ENCODE results near the gene SS18L1.

SS18L1 gene

DNA sequence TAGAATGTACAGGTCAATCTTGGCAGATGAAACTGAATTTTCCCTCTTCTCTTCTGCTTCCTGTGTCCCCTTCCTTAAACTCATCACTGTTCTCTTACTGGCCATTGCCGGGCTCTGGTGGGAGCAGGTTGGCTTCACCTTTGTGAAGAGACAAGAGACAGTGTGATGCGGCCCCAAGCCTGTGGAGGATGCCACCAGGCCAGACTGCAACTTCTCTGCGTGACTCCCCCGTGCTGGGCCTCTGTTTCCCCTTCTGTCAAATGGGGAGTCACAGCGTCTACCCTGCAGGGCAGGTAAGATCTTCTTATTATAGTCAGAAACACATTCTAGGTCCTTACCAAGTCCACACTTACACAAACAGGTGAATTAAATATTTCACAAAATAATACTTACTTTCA is 23.2 kb upstream of the SS18L1 start:
- no peak for DNase-seq

DNA sequence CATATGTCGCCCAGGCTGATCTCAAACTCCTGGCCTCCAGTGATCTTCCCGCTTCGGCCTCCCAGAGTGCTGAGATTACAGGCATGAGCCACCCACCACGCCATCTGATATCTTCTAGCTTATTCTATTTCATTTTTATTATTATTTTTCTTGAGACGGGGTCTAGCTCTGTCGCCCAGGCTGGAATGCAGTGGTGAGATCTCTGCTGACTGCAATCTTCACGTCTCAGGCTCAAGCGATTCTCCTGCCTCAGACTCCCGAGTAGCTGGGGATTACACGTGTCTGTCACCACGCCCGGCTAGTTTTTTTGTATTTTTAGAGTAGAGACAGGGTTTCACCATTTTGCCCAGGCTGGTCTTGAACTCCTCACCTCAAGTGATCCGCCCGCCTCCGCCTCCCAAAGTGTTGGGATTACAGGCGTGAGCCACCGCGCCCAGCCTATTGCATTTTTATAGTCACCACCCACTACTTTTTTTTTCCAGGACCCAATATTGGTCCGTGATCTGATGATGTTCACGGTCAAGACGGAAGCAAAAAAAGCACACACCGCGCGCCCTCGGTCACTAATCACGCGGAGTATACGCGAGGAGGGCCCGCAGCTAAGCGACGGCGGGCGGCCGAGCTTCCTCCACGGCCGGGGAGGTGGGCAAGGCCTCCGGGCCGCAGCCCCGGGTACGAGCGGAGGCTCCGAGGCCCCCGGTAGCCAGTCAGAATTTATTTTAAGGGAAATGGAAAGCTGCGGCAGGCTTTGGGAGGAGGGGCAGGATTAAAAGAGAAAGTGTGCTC is 22.4 kb upstream of the SS18L1 start:
- no peak for DNase-seq

DNA sequence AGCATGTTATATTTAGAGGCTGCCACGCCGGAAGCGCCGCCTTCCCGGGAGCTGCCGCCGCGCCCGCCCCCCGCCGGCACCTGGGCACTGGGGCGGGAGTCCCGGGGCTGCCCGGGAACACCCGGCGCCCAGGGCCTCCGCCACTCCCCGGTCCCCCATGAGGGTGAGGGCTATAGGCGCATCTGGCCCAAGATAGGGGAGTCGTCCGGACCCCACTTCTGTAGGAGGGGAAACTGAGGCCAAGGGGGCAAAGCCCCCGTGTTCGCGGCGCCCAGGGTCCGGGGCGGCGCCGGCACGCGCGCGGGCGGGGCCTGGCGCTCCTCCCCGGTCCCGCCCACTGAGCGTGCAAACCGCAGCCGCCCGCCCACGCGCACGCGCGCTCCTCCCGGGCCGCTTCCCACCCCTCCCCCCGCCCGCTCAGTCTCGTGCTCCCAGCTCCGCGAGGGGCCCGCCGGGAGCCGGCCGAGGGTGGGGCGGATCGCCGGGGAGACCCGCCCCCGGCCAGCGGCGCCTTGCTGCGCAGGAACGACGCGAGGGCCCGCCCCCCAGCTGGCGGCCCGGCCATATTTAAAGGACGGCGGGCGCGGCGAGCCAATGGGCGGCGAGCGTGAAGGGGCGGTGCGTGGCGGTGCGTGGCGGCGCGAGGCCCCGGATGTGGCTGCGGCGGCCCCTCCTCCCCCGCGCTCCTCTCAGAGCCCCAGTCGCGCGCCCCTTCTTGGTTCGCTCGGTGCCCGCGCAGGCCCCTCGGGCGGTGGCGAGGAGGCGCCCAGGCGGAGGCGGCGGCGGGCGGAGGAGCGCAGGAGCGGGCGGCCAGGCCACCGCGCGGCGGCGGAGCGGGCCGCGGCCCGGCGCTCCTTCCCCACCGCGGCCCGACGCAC is 21.6 kb upstream of the SS18L1 start, which contains the start of gene LSM14B:
LSM14B (plus strand) TSS at position 700 of the 878 bp plus-strand sequence. CDS start 192 bp downstream, outside the sequence.
- peak; percentile 96 for DNase-seq

DNA sequence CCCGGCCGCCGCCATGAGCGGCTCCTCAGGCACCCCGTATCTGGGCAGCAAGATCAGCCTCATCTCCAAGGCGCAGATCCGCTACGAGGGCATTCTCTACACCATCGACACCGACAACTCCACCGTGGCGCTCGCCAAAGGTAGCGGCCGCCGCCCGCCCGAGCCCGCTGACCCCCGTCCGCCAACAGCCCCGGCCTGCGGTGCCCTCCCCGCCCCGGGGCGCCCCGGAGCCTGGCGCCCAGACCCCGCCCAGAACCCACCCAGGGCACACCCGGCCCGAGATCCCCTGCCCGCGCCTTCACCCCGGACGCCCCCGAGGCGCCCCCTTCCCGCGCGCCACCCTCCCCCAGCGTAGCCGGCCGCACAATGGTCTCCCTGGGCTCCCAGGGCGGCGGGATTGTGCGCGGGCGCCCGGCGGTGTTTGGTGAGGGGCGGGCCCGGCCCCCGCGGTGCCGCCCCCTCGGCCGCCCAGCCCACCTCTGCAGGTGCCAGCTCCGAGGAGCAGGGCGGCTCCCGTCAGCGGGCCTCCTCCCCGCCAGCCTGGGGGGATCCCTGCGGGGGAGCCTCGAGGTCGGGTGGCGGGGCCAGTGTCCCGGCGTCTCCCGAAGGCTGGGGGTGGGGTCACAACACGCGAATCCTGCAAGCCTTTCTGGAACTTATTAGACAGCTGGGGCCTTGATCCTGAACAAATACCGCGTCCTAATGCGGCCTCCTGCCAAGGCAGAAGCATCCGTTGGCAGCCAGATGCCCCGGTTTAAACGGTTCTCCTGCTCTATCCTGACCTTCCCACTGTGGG is 20.7 kb upstream of the SS18L1 start:
- peak; percentile 41 for DNase-seq

DNA sequence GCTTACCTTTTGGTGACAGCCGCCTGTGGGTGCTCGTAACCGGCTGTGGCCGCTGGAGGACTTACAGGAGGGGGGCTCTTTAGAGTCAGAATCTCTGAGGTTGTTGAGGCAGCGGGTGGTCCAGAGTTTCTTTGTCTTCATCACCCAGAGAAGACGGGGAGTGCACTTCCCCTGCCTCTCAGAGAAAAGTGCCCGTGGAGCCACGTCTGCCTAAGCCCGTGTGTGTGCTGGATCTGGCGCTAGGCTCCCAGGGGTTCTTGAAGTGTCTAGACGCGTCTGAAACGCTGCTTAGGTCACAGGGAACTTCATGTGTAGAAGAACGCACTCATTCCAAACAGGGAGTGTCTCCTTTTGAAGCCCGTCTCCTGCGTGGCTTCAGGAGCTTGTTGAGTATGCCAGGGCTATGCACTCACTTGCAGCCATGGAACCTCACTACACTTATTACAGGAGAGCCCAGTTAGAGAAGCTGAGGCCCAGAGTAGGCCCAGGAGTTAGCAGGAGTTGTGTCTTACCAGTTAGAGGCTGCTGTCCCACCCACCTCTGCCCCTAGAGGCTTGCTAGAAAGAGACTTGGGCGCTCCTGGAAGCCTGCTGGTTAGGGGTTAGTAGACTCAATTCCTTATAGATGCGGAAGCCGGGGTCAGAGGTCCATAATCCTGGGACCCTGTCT is 20.0 kb upstream of the SS18L1 start:
- DNase-seq, result no peak

GRCh38 chr20:62126141-62126540 is 17.4 kb upstream of the SS18L1 start:
- DNase-seq, result no peak

GRCh38 chr20:62127799-62128198 is 15.8 kb upstream of the SS18L1 start:
- DNase-seq, result no peak

DNA sequence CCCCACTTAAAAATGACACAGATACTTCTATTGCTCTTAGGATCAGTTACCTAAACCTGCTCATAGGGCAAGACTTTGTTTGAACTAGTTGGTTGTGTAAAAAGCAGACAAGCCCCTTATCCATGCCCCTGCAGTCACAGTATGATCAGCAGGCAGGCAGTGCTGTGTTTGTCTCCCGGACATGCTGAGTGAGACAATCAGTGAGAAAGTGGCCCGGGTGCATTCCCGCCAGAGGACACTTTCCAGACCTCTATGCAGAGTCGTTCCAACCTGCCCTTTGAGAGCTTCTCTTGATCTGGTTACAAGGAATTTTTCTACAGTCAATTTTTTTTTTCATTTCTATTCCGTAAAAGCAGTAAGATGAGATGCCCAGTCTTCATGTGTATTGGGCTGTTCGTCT is 15.1 kb upstream of the SS18L1 start:
- no peak for DNase-seq

DNA sequence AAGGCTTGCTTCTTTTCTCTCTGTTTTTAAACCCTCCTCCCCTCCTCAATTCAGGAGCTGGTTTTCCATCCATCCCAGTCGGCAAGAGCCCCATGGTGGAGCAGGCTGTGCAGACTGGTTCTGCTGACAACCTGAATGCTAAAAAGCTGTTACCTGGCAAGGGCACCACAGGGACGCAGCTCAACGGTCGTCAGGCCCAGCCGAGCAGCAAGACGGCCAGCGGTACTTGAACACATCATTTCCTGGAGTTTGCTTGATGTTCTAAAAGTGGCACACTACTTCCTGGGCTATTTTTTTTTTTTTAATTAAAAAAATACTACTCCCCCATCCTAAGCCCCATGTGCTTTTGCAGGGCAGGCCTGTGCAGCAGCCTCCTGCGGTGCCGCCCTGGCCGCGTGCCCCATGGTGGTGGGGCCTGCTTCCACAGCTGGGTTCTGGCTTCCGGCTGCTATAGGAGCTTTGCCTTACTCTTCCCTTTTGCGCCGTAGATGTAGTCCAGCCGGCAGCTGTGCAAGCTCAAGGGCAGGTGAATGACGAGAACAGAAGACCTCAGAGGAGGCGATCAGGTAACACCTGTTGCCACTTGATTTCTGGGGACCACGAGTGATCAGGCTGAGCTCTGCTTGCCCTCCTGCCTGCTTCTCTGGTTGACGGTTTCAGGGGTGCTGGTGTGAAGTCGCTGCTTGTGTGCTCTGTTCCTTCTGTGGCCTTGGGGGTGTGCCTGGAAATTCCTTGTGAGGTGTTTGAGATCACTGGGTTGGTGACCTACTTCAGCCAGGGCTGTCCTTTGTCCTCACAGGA is 13.6 kb upstream of the SS18L1 start:
- DNase-seq, result no peak

DNA sequence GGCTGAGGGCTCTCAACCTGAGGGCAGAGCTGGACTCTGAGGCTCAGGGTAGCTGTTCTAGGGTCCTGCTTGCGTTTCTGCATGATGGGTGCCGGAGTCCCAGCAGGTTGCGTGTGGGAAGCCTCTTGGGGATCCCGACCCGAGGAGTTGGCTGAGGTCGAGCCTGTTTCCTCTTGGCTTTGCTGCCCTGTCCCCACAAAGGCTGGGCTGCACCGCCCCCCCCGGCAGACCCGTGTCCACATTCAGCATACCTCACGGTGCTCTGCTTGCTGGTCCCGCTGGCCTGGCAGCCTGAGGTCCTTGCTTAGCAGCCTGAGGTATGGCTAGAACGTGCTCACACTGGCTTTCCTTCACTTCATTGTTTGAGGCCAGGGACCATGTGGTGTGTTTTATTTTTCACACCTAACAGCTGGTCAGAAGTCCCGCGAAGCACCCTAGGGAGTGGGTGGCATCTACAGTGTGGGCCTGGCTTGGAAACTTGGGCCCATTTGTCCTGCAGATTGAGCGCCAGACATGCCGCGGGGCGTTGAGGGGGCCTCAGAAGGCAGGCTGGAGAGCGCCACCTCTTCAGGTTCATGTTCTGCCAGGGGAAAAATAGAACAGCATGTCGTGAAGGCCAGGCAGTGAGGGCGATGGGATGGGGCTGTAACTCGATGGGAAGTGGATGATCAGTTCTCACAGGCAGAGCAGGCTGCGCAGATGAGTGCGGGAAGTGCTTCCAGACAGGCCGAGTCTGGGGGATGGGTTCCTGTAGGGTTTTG is 11.8 kb upstream of the SS18L1 start:
- no peak for DNase-seq

- DNase-seq, result no peak
Measured at GRCh38 chr20:62132421-62132820, 11.1 kb upstream of the SS18L1 start.

- DNase-seq, result no peak
Measured at GRCh38 chr20:62133051-62133845, 10.3 kb upstream of the SS18L1 start.

DNA sequence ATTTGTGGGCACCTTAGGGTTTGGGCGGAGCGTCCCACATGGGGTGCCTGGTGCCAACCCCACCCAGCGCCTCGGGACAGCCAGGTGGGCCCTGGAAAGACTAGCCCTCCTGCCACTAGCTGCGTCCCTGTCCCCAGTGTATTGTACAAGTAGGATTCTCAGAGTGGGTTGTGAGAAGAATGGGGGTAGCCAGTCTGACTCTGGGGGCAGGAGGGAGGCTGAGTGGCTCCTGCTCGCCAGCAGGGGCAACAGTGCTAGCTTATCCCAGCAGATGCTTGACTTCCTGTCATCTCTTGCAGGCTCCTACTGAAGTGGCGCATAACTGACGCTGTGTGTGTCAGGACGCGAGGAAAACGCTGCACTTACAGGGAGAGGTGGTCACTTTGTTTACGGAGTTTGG is 9.7 kb upstream of the SS18L1 start:
- DNase-seq, result no peak

- no peak for DNase-seq
Measured at GRCh38 chr20:62134735-62135231, 8.8 kb upstream of the SS18L1 start.

- DNase-seq, result no peak
Measured at GRCh38 chr20:62135573-62136266, 7.8 kb upstream of the SS18L1 start.

GRCh38 chr20:62136283-62137091 is 7.1 kb upstream of the SS18L1 start:
- DNase-seq, result peak; percentile 70

DNA sequence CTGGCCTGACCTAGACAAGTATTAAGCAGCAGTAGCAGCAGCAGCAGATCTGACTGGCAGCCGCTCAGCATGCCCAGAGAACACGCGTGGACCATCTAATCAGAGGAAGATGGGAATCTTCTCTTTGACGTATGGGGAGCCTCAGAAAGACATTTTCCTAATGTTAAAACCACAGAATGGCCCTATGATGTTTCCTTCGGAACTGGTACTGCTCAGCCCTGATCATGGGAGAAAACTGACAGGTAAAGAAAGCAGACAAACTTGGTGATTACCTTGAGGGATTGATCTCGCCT is 6.5 kb upstream of the SS18L1 start:
- DNase-seq, result no peak

DNA sequence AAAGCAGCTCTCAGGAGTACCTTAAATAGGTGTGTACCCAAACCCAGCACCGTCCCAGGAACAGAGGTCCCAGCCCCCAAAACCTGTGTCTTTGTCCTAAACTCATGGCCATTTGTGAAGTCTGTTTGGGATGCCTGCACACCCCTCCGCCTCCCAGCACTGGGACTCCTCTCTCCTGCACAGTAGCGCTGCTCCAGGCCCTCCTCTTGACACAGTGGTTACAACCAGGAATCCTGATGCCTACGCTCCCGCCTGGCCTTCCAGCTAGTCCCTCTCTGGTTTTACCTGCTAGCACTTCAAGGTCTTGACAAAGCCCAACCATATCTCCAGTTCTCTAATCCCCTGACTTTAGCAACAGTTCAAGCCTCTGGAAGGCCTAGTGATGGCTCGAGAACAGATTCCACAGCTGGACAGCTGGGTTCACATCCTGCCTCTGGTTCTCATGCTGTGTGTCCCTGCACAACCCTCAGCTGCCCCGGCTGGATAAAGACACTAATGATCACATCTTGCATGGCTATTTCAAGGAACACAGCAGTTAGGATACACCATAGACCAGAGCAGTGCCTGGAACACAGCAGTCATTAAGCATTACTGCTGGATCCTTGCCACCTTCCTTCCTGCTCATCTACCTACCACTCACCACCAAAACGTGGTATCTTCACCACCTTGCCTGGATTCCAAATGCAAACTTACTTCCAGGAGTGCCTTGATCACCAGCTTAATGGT is 5.9 kb upstream of the SS18L1 start:
- DNase-seq, result no peak

Data from activated naive CD4-positive, alpha-beta T cell treated with Interleukin-2 at 50 U/mL for 16 hours (primary cell).